ENCODE results near the gene ZIK1.

Gene ZIK1

GRCh38 chr19:57583521-57584416 lies at the start of gene ZIK1:
ZIK1 (plus strand) TSS chr19:57584145; CDS start chr19:57584357, 212 bp downstream.
- DNase-seq, result peak; percentile 92 to 97

- DNase-seq, result no peak
Measured at GRCh38 chr19:57537953-57538547, 45.9 kb upstream of the ZIK1 start.

- DNase-seq, result no peak
Measured at GRCh38 chr19:57546513-57546912, 37.4 kb upstream of the ZIK1 start.

- DNase-seq, result peak in 1 of 2 experiments; percentile 2
Measured at GRCh38 chr19:57552432-57552831, 31.5 kb upstream of the ZIK1 start.

- DNase-seq, result no peak
Measured at GRCh38 chr19:57557659-57558058, 26.3 kb upstream of the ZIK1 start.

- peak in 1 of 2 experiments; percentile 28 for DNase-seq
Measured at GRCh38 chr19:57558525-57558924, 25.4 kb upstream of the ZIK1 start.

GRCh38 chr19:57559008-57559403 lies 24.9 kb upstream of the ZIK1 start:
- DNase-seq, result peak in 1 of 2 experiments; percentile 28

- DNase-seq, result peak; percentile 42 to 89
Measured at GRCh38 chr19:57559404-57560025, 24.4 kb upstream of the ZIK1 start, which contains the start of gene ZNF550. ZNF550 (minus strand) TSS chr19:57559863; CDS start chr19:57559682, 181 bp downstream.

- no peak for DNase-seq
Measured at GRCh38 chr19:57560049-57560491, 23.9 kb upstream of the ZIK1 start.

- DNase-seq, result no peak
Measured at GRCh38 chr19:57563547-57563946, 20.4 kb upstream of the ZIK1 start.

- peak in 1 of 2 experiments; percentile 3 for DNase-seq
Measured at GRCh38 chr19:57566396-57567265, 17.3 kb upstream of the ZIK1 start.

- no peak for DNase-seq
Measured at GRCh38 chr19:57570707-57571106, 13.2 kb upstream of the ZIK1 start.

- no peak for DNase-seq
Measured at GRCh38 chr19:57572415-57572947, 11.5 kb upstream of the ZIK1 start.

- no peak for DNase-seq
Measured at GRCh38 chr19:57576661-57577060, 7.3 kb upstream of the ZIK1 start.

- peak; percentile 97 to 99 for DNase-seq
Measured at GRCh38 chr19:57578487-57579205, 5.3 kb upstream of the ZIK1 start, which contains the start of gene ZNF416. ZNF416 (minus strand) TSS chr19:57578911; CDS start chr19:57578704, 207 bp downstream.

GRCh38 chr19:57583104-57583520 lies 833 bp upstream of the ZIK1 start:
- no peak for DNase-seq

GRCh38 chr19:57587529-57587928 lies 3.6 kb downstream of the ZIK1 start:
- no peak for DNase-seq

GRCh38 chr19:57599377-57599760 lies 15.4 kb downstream of the ZIK1 start:
- no peak for DNase-seq

GRCh38 chr19:57599761-57600383 lies 15.9 kb downstream of the ZIK1 start, which contains the start of gene ZNF530:
ZNF530 (plus strand) TSS chr19:57599885; CDS start chr19:57604346, 4,461 bp downstream.
- DNase-seq, result peak; percentile 80 to 94

- DNase-seq, result no peak
Measured at GRCh38 chr19:57606931-57607330, 23.0 kb downstream of the ZIK1 start.

GRCh38 chr19:57611113-57611512 lies 27.2 kb downstream of the ZIK1 start:
- DNase-seq, result no peak

Data from NCI-H526 (cell line).